ENCODE results near the gene MED13L.

The MED13L gene

GRCh38 chr12:116125956-116126566 lies 151.4 kb downstream of the MED13L start:
- TF ChIP-seq CTCF (IDR thresholded peaks at IDR 0.05; ENCODE audit: poor library complexity, severe bottlenecking), result no peak
- Histone ChIP-seq H3K27me3 (ENCODE audit: insufficient read depth, poor library complexity, severe bottlenecking) (no peaks in the 10 kb centered on the region), H3K4me1 (ENCODE audit: insufficient read depth, poor library complexity, severe bottlenecking) (peaks cover 47% of the 10 kb centered on the region), H3K27ac (ENCODE audit: poor library complexity, severe bottlenecking) (peak overlapping the region; percentile 18), H3K36me3 (ENCODE audit: low read depth) (no peaks in the 10 kb centered on the region), H3K9me3 (ENCODE audit: severe bottlenecking) (no peaks in the 10 kb centered on the region), H3K4me3 (ENCODE audit: severe bottlenecking) (no peak overlapping the region)
- peak; percentile 69 for ATAC-seq (ENCODE audit: low read depth)
- DNase-seq (ENCODE audit: low spot score), result no peak

GRCh38 chr12:116125084-116125483 lies 152.4 kb downstream of the MED13L start:
- ATAC-seq (ENCODE audit: low read depth) (no peak), DNase-seq (ENCODE audit: low spot score) (no peak)
- Histone ChIP-seq H3K27me3 (ENCODE audit: insufficient read depth, poor library complexity, severe bottlenecking) (no peaks in the 10 kb centered on the region), H3K4me3 (ENCODE audit: severe bottlenecking) (no peak overlapping the region), H3K9me3 (ENCODE audit: severe bottlenecking) (no peaks in the 10 kb centered on the region), H3K4me1 (ENCODE audit: insufficient read depth, poor library complexity, severe bottlenecking) (peaks cover 52% of the 10 kb centered on the region), H3K27ac (ENCODE audit: poor library complexity, severe bottlenecking) (no peak overlapping the region), H3K36me3 (ENCODE audit: low read depth) (no peaks in the 10 kb centered on the region)
- TF ChIP-seq CTCF (IDR thresholded peaks at IDR 0.05; ENCODE audit: poor library complexity, severe bottlenecking), result no peak

- H3K27me3 ChIP-seq (ENCODE audit: insufficient read depth, poor library complexity, severe bottlenecking), result no peaks in the 10 kb centered on the region
- H3K27ac ChIP-seq (ENCODE audit: poor library complexity, severe bottlenecking), result peak overlapping the region; percentile 56
- DNase-seq (ENCODE audit: low spot score) (no peak), ATAC-seq (ENCODE audit: low read depth) (peak; percentile 74)
- H3K36me3 ChIP-seq (ENCODE audit: low read depth), result no peaks in the 10 kb centered on the region
- peaks cover 52% of the 10 kb centered on the region for H3K4me1 ChIP-seq (ENCODE audit: insufficient read depth, poor library complexity, severe bottlenecking)
- no peak overlapping the region for H3K4me3 ChIP-seq (ENCODE audit: severe bottlenecking)
- TF ChIP-seq CTCF (IDR thresholded peaks at IDR 0.05; ENCODE audit: poor library complexity, severe bottlenecking), result no peak
- no peaks in the 10 kb centered on the region for H3K9me3 ChIP-seq (ENCODE audit: severe bottlenecking)
Observed at GRCh38 chr12:116123451-116124258, 153.8 kb downstream of the MED13L start.

- Histone ChIP-seq H3K27me3 (ENCODE audit: insufficient read depth, poor library complexity, severe bottlenecking) (no peaks in the 10 kb centered on the region), H3K4me3 (ENCODE audit: severe bottlenecking) (no peak overlapping the region), H3K9me3 (ENCODE audit: severe bottlenecking) (no peaks in the 10 kb centered on the region), H3K27ac (ENCODE audit: poor library complexity, severe bottlenecking) (peak overlapping the region; percentile 56), H3K4me1 (ENCODE audit: insufficient read depth, poor library complexity, severe bottlenecking) (peaks cover 52% of the 10 kb centered on the region), H3K36me3 (ENCODE audit: low read depth) (no peaks in the 10 kb centered on the region)
- DNase-seq (ENCODE audit: low spot score) (no peak), ATAC-seq (ENCODE audit: low read depth) (no peak)
- TF ChIP-seq CTCF (IDR thresholded peaks at IDR 0.05; ENCODE audit: poor library complexity, severe bottlenecking), result no peak
Observed at GRCh38 chr12:116122628-116123027, 154.9 kb downstream of the MED13L start.

GRCh38 chr12:116121453-116121871 lies 156.0 kb downstream of the MED13L start:
- no peak overlapping the region for H3K4me3 ChIP-seq (ENCODE audit: severe bottlenecking)
- H3K4me1 ChIP-seq (ENCODE audit: insufficient read depth, poor library complexity, severe bottlenecking), result peaks cover 54% of the 10 kb centered on the region
- no peak for TF ChIP-seq CTCF (IDR thresholded peaks at IDR 0.05; ENCODE audit: poor library complexity, severe bottlenecking)
- ATAC-seq (ENCODE audit: low read depth) (peak; percentile 65), DNase-seq (ENCODE audit: low spot score) (no peak)
- peak overlapping the region; percentile 56 for H3K27ac ChIP-seq (ENCODE audit: poor library complexity, severe bottlenecking)
- H3K27me3 ChIP-seq (ENCODE audit: insufficient read depth, poor library complexity, severe bottlenecking), result no peaks in the 10 kb centered on the region
- no peaks in the 10 kb centered on the region for H3K36me3 ChIP-seq (ENCODE audit: low read depth)
- H3K9me3 ChIP-seq (ENCODE audit: severe bottlenecking), result no peaks in the 10 kb centered on the region
